ENCODE results near the gene CHD6.

Gene CHD6

DNA sequence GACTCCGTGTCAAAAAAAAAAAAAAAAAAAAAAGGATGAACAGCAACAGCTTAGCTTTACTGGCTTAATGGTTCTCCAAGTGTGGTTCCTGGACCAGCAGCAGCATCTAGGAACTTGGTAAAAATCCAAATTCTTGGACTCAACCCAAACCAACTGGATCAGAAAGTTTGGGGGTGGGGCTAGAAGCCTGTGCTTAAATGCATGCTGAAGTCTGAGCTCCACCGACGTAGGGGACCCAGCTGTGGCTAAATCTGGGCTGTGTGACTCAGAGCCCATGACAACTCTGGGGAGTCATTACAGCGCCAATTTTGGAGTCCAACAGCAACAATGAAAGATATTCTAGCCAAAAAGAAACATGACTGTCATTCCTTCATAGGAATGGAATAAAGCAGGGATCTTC is 13.6 kb upstream of the CHD6 start:
- Histone ChIP-seq H2AFZ (ENCODE audit: low read length) (no peak overlapping the region), H3K27me3 (ENCODE audit: insufficient read depth, low read length) (no peaks in the 10 kb centered on the region; the same call in 1 of the 2 replicates), H4K20me1 (ENCODE audit: insufficient read depth, low read length) (no peaks in the 10 kb centered on the region), H3K4me2 (ENCODE audit: low read length) (no peak overlapping the region), H3K4me3 (ENCODE audit: low read depth, low read length, poor library complexity, severe bottlenecking) (no peak overlapping the region), H3K4me1 (ENCODE audit: insufficient read depth, low read length, severe bottlenecking) (no peaks in the 10 kb centered on the region), H3K36me3 (ENCODE audit: insufficient read depth, low read length) (no peaks in the 10 kb centered on the region), H3K9me2 (ENCODE audit: low read depth, low read length) (no peaks in the 10 kb centered on the region), H3K9ac (ENCODE audit: low read length) (no peak overlapping the region), H3F3A (ENCODE audit: insufficient read depth, low read length) (no peaks in the 10 kb centered on the region), H3K79me2 (ENCODE audit: insufficient read depth, low read length) (no peaks in the 10 kb centered on the region), H3K9me3 (ENCODE audit: low read length) (no peaks in the 10 kb centered on the region), H3K27ac (ENCODE audit: low read depth, low read length, poor library complexity, severe bottlenecking) (no peak overlapping the region)
- no peak for TF ChIP-seq EZH2 (IDR thresholded peaks at IDR 0.05; ENCODE audit: borderline replicate concordance, low read length)
- TF ChIP-seq, protein P1, sequence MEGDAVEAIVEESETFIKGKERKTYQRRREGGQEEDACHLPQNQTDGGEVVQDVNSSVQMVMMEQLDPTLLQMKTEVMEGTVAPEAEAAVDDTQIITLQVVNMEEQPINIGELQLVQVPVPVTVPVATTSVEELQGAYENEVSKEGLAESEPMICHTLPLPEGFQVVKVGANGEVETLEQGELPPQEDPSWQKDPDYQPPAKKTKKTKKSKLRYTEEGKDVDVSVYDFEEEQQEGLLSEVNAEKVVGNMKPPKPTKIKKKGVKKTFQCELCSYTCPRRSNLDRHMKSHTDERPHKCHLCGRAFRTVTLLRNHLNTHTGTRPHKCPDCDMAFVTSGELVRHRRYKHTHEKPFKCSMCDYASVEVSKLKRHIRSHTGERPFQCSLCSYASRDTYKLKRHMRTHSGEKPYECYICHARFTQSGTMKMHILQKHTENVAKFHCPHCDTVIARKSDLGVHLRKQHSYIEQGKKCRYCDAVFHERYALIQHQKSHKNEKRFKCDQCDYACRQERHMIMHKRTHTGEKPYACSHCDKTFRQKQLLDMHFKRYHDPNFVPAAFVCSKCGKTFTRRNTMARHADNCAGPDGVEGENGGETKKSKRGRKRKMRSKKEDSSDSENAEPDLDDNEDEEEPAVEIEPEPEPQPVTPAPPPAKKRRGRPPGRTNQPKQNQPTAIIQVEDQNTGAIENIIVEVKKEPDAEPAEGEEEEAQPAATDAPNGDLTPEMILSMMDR (IDR thresholded peaks at IDR 0.05; ENCODE audit: low read length): no peak

DNA sequence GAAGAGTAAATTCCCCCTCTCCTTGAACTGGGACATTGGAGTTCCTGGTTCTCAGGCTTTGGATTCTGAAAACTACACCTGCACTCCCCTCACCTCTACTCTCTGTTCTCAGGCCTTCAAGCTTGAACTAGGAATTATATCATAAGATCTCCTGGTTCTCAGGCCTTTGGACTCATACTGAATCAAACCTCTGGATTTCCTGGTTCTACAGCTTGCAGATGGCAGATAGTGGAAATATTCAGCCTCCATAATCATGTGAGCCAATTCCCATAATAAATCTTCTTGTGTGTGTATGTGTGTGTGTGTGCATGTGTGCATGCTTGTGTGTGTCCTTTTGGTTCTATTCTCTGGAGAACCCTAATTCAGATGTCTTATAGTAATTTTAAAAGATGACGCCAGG is 12.7 kb upstream of the CHD6 start:
- TF ChIP-seq, protein P1 (IDR thresholded peaks at IDR 0.05; ENCODE audit: low read length): no peak
- no peak for TF ChIP-seq EZH2 (IDR thresholded peaks at IDR 0.05; ENCODE audit: borderline replicate concordance, low read length)
- H3F3A ChIP-seq (ENCODE audit: insufficient read depth, low read length): no peaks in the 10 kb centered on the region
- H3K4me1 ChIP-seq (ENCODE audit: insufficient read depth, low read length, severe bottlenecking): no peaks in the 10 kb centered on the region
- H3K79me2 ChIP-seq (ENCODE audit: insufficient read depth, low read length): no peaks in the 10 kb centered on the region
- H4K20me1 ChIP-seq (ENCODE audit: insufficient read depth, low read length): no peaks in the 10 kb centered on the region
- H3K9me2 ChIP-seq (ENCODE audit: low read depth, low read length): no peaks in the 10 kb centered on the region
- no peak overlapping the region for H3K27ac ChIP-seq (ENCODE audit: low read depth, low read length, poor library complexity, severe bottlenecking)
- H3K36me3 ChIP-seq (ENCODE audit: insufficient read depth, low read length): no peaks in the 10 kb centered on the region
- no peak overlapping the region for H3K4me3 ChIP-seq (ENCODE audit: low read depth, low read length, poor library complexity, severe bottlenecking)
- no peak overlapping the region for H3K4me2 ChIP-seq (ENCODE audit: low read length)
- no peak overlapping the region for H2AFZ ChIP-seq (ENCODE audit: low read length)
- no peaks in the 10 kb centered on the region for H3K9me3 ChIP-seq (ENCODE audit: low read length)
- no peaks in the 10 kb centered on the region; the same call in 1 of the 2 replicates for H3K27me3 ChIP-seq (ENCODE audit: insufficient read depth, low read length)
- H3K9ac ChIP-seq (ENCODE audit: low read length): no peak overlapping the region

DNA sequence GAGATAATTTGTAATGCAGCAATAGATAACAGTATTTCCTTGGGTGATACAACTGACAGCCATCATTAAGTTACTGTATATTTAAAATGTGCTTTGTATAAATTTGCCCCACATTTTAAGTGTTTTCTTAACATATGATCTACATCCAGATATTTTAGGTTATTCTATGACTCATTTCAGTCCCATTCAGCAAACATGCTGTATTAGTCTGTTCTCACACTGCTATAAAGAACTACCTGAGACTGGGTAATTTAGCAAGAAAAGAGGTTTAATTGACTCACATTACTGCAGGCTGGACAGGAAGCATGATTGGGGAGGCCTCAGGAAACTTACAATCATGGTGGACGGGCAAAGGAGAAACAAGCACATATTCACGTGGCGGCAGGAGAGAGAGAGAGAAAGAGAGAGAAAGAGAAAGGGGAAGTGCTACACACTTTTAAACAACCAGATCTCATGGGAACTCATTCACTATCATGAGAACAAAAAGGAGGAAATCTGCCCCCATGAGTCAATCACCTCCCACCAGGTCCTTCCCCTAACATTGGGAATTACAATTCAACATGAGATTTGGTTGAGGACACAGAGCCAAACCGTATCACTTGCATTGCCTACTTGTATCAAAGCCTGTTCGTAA is 9.6 kb upstream of the CHD6 start:
- Histone ChIP-seq H3K4me2 (ENCODE audit: low read length) (no peak overlapping the region), H3K36me3 (ENCODE audit: insufficient read depth, low read length) (no peaks in the 10 kb centered on the region), H3K27ac (ENCODE audit: low read depth, low read length, poor library complexity, severe bottlenecking) (no peak overlapping the region), H3K27me3 (ENCODE audit: insufficient read depth, low read length) (no peaks in the 10 kb centered on the region; the same call in 1 of the 2 replicates), H3K79me2 (ENCODE audit: insufficient read depth, low read length) (no peaks in the 10 kb centered on the region), H3K9ac (ENCODE audit: low read length) (no peak overlapping the region), H2AFZ (ENCODE audit: low read length) (no peak overlapping the region), H3F3A (ENCODE audit: insufficient read depth, low read length) (no peaks in the 10 kb centered on the region), H3K9me3 (ENCODE audit: low read length) (no peaks in the 10 kb centered on the region), H3K9me2 (ENCODE audit: low read depth, low read length) (no peaks in the 10 kb centered on the region), H4K20me1 (ENCODE audit: insufficient read depth, low read length) (no peaks in the 10 kb centered on the region), H3K4me1 (ENCODE audit: insufficient read depth, low read length, severe bottlenecking) (no peaks in the 10 kb centered on the region), H3K4me3 (ENCODE audit: low read depth, low read length, poor library complexity, severe bottlenecking) (no peak overlapping the region)
- no peak for TF ChIP-seq EZH2 (IDR thresholded peaks at IDR 0.05; ENCODE audit: borderline replicate concordance, low read length)
- TF ChIP-seq, protein P1 (IDR thresholded peaks at IDR 0.05; ENCODE audit: low read length): no peak

All from OCI-LY1 (cell line).